ENCODE data around the gene ZNF423.
A peak's percentile ranks its signal among the peaks of the same experiment; 100 is the strongest.

The ZNF423 gene

DNA sequence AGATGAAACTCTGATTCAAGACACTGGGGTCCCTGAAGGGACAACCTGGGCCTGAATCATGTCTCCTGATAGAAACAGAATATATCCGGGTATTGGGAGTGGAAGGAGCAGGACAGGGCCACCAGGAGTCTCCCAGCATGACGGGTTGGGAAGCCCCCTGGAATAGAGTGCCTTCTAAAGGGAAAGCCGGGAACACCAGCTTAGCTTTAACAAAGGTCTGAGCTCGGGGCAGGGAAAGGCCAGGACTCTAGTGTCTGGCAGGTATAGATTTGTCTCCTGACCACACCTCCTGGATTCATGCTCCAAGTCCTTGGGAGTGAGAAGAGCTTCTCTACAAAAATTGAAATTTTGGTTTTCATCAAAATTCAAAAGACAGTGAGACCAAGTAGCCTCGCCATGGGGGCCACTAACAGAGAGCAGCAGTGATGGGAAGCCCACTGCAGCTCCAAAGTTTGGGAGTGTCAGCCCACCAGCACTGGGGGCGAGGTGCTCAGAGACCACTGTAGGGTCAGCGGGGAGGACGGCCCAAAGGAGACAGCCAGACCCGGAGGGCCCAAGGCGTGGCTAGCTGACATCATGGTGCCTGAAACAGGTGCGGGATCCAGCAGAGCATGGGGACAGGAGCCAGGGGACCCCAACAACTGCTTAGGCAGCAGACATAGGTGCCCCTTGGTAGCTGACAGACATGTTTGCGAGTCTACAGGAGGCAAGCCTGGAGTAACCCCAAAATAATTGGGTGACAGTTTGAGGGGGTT, 401.3 kb downstream of the ZNF423 start:
- no peak for DNase-seq (ENCODE audit: low read depth in 2 of 2, low spot score in 1 of 2)

- no peak for DNase-seq (ENCODE audit: low read depth in 2 of 2, low spot score in 1 of 2)
Measured at GRCh38 chr16:49453983-49454382, 401.9 kb downstream of the ZNF423 start.

DNA sequence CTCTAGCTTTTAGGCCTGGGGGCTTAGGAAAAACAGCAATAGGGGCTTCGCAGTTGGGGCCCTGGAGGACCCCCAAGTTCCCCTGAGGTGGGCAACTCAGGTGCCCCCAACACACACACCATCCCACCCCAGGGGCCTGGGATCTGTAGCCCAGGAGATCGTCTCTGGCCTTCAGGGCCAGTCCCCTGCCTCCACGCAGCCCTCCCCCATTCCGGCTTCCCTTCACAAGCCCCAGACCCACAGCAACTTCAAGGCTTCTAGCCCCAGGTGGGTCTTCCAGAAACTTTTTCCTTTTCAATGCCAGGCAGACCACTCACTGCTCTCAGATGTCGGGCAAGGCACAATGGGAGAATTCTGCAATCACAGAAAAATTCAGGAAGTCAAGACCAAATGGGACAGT, 402.9 kb downstream of the ZNF423 start:
- DNase-seq (ENCODE audit: low read depth in 2 of 2, low spot score in 1 of 2) = no peak

DNA sequence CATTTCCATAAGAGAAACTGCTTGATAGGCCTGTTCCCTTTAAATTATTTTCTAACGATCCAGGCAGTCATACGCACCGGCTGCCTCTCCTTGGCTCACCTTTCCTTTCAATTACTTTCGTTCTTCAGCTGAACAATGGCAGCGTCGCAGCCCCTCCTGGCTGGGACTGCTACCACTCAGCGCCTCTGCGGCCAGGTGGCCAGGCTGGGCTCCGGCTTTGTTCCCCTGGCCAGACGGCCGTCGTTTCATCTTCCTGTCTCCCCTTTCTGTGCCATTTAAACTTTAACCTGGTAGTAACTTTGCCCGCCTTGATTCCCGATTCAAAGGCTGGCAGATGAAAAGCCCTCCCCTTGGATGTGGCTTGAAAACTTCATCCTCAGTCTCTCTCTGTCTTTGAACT, 403.3 kb downstream of the ZNF423 start:
- no peak for DNase-seq (ENCODE audit: low read depth in 2 of 2, low spot score in 1 of 2)

DNA sequence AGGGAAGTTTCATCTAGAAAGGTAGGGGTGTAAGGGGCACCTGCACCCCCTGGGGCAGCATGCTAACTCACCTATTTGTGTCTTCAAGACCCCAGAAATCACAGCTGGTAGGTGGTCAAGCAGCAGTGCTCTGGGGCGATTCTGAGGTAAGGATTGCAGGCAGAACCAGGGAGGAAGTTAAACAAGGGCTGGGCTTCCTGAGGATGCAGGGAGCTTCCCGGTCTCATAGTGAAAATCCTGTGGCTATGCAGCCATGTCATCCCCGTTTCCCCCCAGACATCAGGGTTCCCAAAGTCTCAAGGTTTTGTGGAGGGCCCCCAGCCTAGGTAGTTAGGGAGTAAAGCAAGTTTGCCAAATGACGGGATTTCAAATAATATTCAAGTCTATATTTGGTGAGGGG, 403.8 kb downstream of the ZNF423 start:
- DNase-seq (ENCODE audit: low read depth in 2 of 2, low spot score in 1 of 2) = no peak

- no peak for DNase-seq (ENCODE audit: low read depth in 2 of 2, low spot score in 1 of 2)
Measured at GRCh38 chr16:49446805-49447204, 409.1 kb downstream of the ZNF423 start.

GRCh38 chr16:49443576-49443975, 412.3 kb downstream of the ZNF423 start:
- DNase-seq (ENCODE audit: low read depth in 2 of 2, low spot score in 1 of 2) = no peak

DNA sequence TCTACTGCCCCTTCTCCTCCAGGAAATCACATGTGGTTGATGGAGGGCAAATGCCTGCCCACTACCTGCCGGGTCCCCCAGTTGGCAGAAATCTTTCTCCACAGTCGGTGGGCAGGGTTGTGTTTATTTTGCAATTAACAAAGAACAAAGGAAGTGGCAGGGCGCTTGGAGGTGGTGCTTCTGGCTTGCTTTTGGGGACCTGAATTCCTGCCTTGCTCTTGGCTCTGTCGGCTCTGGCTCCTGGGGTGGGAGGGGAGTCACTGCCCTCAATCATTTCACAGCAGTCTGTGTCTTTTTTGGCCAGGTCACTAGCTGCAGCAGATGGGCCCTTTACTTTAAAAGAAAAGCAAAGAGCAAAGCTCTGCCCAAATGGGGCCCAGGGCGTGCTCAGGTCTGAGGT, 413.1 kb downstream of the ZNF423 start:
- no peak for DNase-seq (ENCODE audit: low read depth in 2 of 2, low spot score in 1 of 2)

DNA sequence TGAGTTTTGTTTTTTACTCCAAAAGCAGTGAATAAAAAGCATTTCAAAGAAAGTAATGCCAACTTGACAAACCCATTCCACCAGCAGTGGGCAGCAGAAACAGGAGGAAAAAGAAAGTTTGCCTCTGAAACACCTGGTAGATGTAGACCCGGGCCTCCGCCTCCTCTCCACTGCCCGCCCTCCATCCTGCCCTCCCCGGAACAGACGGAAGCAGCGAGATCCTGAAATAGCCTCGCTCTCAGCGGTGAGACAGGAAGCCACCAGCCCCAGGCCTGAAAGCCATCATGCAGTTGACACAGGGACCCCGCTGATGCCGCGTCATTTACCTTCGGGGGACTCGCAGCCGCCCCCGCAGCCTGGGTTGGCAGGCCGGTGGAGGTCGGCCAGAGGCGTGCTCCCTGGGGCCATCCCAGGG, 414.5 kb downstream of the ZNF423 start:
- peak; percentile 16 to 32 for DNase-seq (ENCODE audit: low read depth in 2 of 2, low spot score in 1 of 2)

DNA sequence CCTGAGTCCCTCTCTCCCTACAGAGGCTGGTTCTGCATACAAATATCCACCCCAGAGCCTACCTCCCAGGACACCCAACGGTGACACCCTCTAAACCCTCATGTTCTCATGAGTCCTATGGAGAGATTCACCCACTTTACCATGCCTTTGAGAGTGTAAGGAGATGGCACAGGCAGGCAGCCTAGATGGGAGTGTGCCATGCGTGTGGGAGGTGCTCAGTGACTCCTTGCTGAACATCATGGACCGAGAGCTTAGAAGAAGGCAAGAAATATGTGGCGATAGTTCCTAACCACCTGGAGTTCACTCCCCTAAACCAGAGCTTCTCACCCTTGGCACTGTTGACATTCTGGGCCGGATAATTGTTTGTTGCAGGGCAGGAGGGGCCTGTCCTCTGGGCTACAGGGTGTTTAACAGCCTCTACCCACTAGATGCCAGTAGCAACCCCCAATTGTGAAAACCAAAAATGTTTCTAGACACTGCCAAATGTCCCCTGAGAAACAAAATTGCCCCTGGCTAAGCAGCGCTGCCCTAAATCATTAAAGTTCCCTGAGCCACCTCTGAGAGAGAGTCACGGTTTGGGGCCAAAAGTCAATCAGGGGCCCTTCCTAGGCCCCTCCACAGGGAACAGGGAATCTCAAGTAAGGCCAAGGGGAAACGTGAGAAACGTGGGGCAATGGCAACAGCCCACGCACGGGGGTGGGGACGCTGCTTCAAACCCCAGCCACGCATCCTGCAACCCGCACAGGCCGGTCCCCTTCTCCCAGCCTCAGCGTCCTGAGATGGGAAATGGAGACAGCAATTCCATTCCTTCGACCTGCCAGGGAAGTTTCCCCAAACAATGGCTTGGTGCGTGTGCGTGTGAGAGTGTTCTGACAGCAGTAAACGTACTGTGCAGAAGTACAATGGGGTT, 415.5 kb downstream of the ZNF423 start:
- DNase-seq (ENCODE audit: low read depth in 2 of 2, low spot score in 1 of 2) = no peak

DNA sequence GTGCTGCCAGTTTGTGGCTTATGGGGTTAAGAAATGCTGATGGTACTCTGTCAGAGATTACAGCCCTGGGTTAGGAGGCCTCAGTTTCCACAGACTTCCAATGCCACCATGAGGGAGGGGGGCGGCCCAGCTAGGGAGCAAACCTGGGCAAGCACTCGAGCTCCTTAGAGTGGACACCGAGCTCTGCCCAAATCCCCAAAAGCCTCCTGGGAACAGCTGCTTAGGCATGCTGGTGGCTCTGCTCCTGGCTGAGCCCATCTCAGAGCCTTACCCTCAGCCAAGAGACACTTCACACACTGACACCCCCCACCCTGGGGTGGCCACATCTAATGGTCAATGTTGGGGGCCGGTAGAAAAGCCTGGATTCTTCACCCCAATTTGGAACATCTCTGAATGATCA, 416.2 kb downstream of the ZNF423 start:
- no peak for DNase-seq (ENCODE audit: low read depth in 2 of 2, low spot score in 1 of 2)

- no peak for DNase-seq (ENCODE audit: low read depth in 2 of 2, low spot score in 1 of 2)
Measured at GRCh38 chr16:49439050-49439449, 416.9 kb downstream of the ZNF423 start.

All from stimulated activated CD8-positive, alpha-beta memory T cell treated with anti-CD3 and anti-CD28 coated beads, Interleukin-4, amount 100 ng/mL, for 1 hour (primary cell).